Activated CD8-positive, alpha-beta memory T cell treated with anti-CD3 and anti-CD28 coated beads, Interleukin-2, amount 50 U/mL, for 24 hours (primary cell): ENCODE results near the gene OR13A1.
"Not testable (repeated sequence)": the region's sequence is repeated elsewhere in the genome, so short reads cannot be mapped to it uniquely, and the experiment has no call there.

ENCODE experiments used
- DNase-seq: peaks from one replicate; pipeline ENCODE4 v3.0.0-alpha.2; 2020; ENCODE audit errors: extremely low read depth

Gene OR13A1

GRCh38 chr10:45280113-45280760, 35.2 kb downstream of the OR13A1 start:
- DNase-seq: no peak

- DNase-seq: no peak
Measured at GRCh38 chr10:45279682-45280081, 35.7 kb downstream of the OR13A1 start.

GRCh38 chr10:45278860-45279498, 36.4 kb downstream of the OR13A1 start:
- no peak for DNase-seq

- not testable (repeated sequence) for DNase-seq
Measured at GRCh38 chr10:45276146-45276545, 39.3 kb downstream of the OR13A1 start.

- DNase-seq: no peak
Measured at GRCh38 chr10:45274364-45274763, 41.0 kb downstream of the OR13A1 start.

GRCh38 chr10:45267777-45268176, 47.6 kb downstream of the OR13A1 start:
- DNase-seq: not testable (repeated sequence)

GRCh38 chr10:45265996-45266395, 49.4 kb downstream of the OR13A1 start:
- no peak for DNase-seq

- DNase-seq: no peak
Measured at GRCh38 chr10:45261946-45262345, 53.5 kb downstream of the OR13A1 start.

GRCh38 chr10:45261243-45261775, 54.1 kb downstream of the OR13A1 start:
- DNase-seq: no peak

GRCh38 chr10:45260635-45261034, 54.8 kb downstream of the OR13A1 start:
- not testable (repeated sequence) for DNase-seq

GRCh38 chr10:45259786-45260495, 55.5 kb downstream of the OR13A1 start:
- DNase-seq: not testable (repeated sequence)

- no peak for DNase-seq
Measured at GRCh38 chr10:45257600-45257999, 57.8 kb downstream of the OR13A1 start.

- DNase-seq: no peak
Measured at GRCh38 chr10:45256246-45256645, 59.2 kb downstream of the OR13A1 start.

- DNase-seq: no peak
Measured at GRCh38 chr10:45255706-45256105, 59.7 kb downstream of the OR13A1 start.

- DNase-seq: no peak
Measured at GRCh38 chr10:45254892-45255291, 60.5 kb downstream of the OR13A1 start.

GRCh38 chr10:45253183-45253914, 62.1 kb downstream of the OR13A1 start:
- no peak for DNase-seq
